Neuronal stem cell (in vitro differentiated cells): ENCODE results near the gene SHISA9.

Source experiments
- DNase-seq: peaks from one replicate; pipeline ENCODE4 v3.0.0-alpha.2; 2013; ENCODE audit warnings: low spot score
- H2AFZ ChIP-seq: one replicate; pipeline ENCODE4 v1.6.1; 2013; ENCODE audit warnings: mild to moderate bottlenecking, low read length, inconsistent platforms
- H2AK5ac ChIP-seq: 2 replicates; pipeline ENCODE4 v1.6.1; 2013; ENCODE audit warnings: low read depth, mild to moderate bottlenecking, inconsistent platforms, low read length, moderate library complexity, mixed read lengths
- H2BK120ac ChIP-seq: 2 replicates; pipeline ENCODE4 v1.6.1; 2013; ENCODE audit warnings: low read depth, mild to moderate bottlenecking, inconsistent platforms, low read length, moderate library complexity, mixed read lengths
- H2BK12ac ChIP-seq: one replicate; pipeline ENCODE4 v1.6.1; 2013; ENCODE audit warnings: low read length, inconsistent platforms
- H2BK15ac ChIP-seq: 2 replicates; pipeline ENCODE4 v1.6.1; 2013; ENCODE audit warnings: mild to moderate bottlenecking, low read length, inconsistent platforms, mixed read lengths
- H2BK5ac ChIP-seq: one replicate; pipeline ENCODE4 v1.6.1; 2013; ENCODE audit warnings: inconsistent platforms, mild to moderate bottlenecking, low read length, moderate library complexity
- H3K14ac ChIP-seq: one replicate; pipeline ENCODE4 v1.6.1; 2013; ENCODE audit warnings: low read length, inconsistent platforms
- H3K18ac ChIP-seq: 2 replicates; pipeline ENCODE4 v1.6.1; 2013; ENCODE audit warnings: low read length, inconsistent platforms
- H3K23ac ChIP-seq: 2 replicates; pipeline ENCODE4 v1.6.1; 2013; ENCODE audit warnings: low read depth, mild to moderate bottlenecking, mixed read lengths, low read length, inconsistent platforms; ENCODE audit not compliant: poor library complexity
- H3K27ac ChIP-seq: replicated peaks from 3 replicates; pipeline ENCODE4 v1.5.1; 2013; ENCODE audit warnings: low read length, inconsistent platforms
- H3K27me3 ChIP-seq, 3 experiments: 2 replicates each; pipeline ENCODE4 v1.6.1; 2013; ENCODE audit warnings: low read length in 3 of 3, mild to moderate bottlenecking in 2 of 3, inconsistent platforms in 1 of 3, low read depth in 1 of 3, mixed read lengths in 1 of 3, moderate library complexity in 1 of 3; ENCODE audit not compliant: control insufficient read depth in 3 of 3, insufficient read depth in 3 of 3
- H3K36me3 ChIP-seq, 2 donors: replicated peaks in 1 of 2; 2 replicates each; pipeline ENCODE4 v1.6.1; 2013; ENCODE audit warnings: low read length in 2 of 2; ENCODE audit not compliant: control insufficient read depth in 2 of 2, insufficient read depth in 2 of 2
- H3K4ac ChIP-seq: 2 replicates; pipeline ENCODE4 v1.6.1; 2013; ENCODE audit warnings: inconsistent platforms, mild to moderate bottlenecking, low read length, moderate library complexity
- H3K4me1 ChIP-seq, 2 donors: 1 replicate in 1 of 2; 2 replicates in 1 of 2; pipeline ENCODE4 v1.6.1; 2013; ENCODE audit warnings: low read length in 2 of 2, low read depth in 1 of 2; ENCODE audit not compliant: control insufficient read depth in 2 of 2, insufficient read depth in 1 of 2
- H3K4me2 ChIP-seq: one replicate; pipeline ENCODE4 v1.6.1; 2013; ENCODE audit warnings: mild to moderate bottlenecking, low read length, inconsistent platforms; ENCODE audit not compliant: insufficient read depth, poor library complexity, severe bottlenecking
- H3K4me3 ChIP-seq, 2 donors: 2 replicates each; pipeline ENCODE4 v1.5.1; 2013; ENCODE audit warnings: low read length in 2 of 2, mild to moderate bottlenecking in 2 of 2, inconsistent platforms in 1 of 2, moderate library complexity in 1 of 2
- H3K79me1 ChIP-seq: one replicate; pipeline ENCODE4 v1.6.1; 2013; ENCODE audit warnings: low read depth, mild to moderate bottlenecking, inconsistent platforms, low read length, moderate library complexity
- H3K9ac ChIP-seq: one replicate; pipeline ENCODE4 v1.6.1; 2013; ENCODE audit warnings: mild to moderate bottlenecking, low read depth, low read length, inconsistent platforms; ENCODE audit not compliant: poor library complexity
- H3K9me3 ChIP-seq, 2 donors: replicated peaks in 1 of 2; 2 replicates each; pipeline versions ENCODE3 to v1.6.1; 2013; ENCODE audit warnings: low read length in 2 of 2, mild to moderate bottlenecking in 2 of 2, inconsistent platforms in 1 of 2, low read depth in 1 of 2, mixed read lengths in 1 of 2, moderate library complexity in 1 of 2; ENCODE audit not compliant: control insufficient read depth in 2 of 2, insufficient read depth in 1 of 2
- H4K8ac ChIP-seq: one replicate; pipeline ENCODE4 v1.6.1; 2013; ENCODE audit warnings: low read depth, mild to moderate bottlenecking, inconsistent platforms, low read length, moderate library complexity
- H4K91ac ChIP-seq: one replicate; pipeline ENCODE4 v1.6.1; 2013; ENCODE audit warnings: low read length, low read depth, mild to moderate bottlenecking, inconsistent platforms; ENCODE audit not compliant: poor library complexity
- WGBS, 2 donors: extraction: QIAGEN DNeasy Blood & Tissue Kit; methylation state at CpG; one replicate each; pipeline ENCODE4 v1.1.7; 2013; ENCODE audit warnings: missing lambda C conversion rate in 2 of 2, mixed read lengths in 1 of 2; ENCODE audit not compliant: insufficient read length in 2 of 2, insufficient replicate concordance in 1 of 2; ENCODE audit errors: extremely low coverage in 2 of 2; 5-methylcytosine and 5-hydroxymethylcytosine counted together

Gene SHISA9

GRCh38 chr16:13203725-13204124 is 302.3 kb downstream of the SHISA9 start:
- no peak overlapping the region for H3K9ac ChIP-seq
- no peak overlapping the region for H2BK120ac ChIP-seq
- no peaks in the 10 kb centered on the region for H3K27me3 ChIP-seq
- no peak overlapping the region for H2AFZ ChIP-seq
- H2AK5ac ChIP-seq = no peak overlapping the region
- H3K14ac ChIP-seq = no peak overlapping the region
- H3K18ac ChIP-seq = no peak overlapping the region
- H2BK5ac ChIP-seq = no peak overlapping the region
- no peak overlapping the region for H2BK15ac ChIP-seq
- no peak for DNase-seq
- H3K4ac ChIP-seq = no peak overlapping the region
- H4K91ac ChIP-seq = no peak overlapping the region
- H3K27ac ChIP-seq = no peak overlapping the region
- H3K4me1 ChIP-seq = no peaks in the 10 kb centered on the region
- H2BK12ac ChIP-seq = no peak overlapping the region
- H3K4me3 ChIP-seq = no peak overlapping the region
- no peaks in the 10 kb centered on the region for H3K9me3 ChIP-seq
- no peak overlapping the region for H3K23ac ChIP-seq
- no peak overlapping the region for H4K8ac ChIP-seq
- no peaks in the 10 kb centered on the region for H3K79me1 ChIP-seq
- no peaks in the 10 kb centered on the region for H3K36me3 ChIP-seq
- H3K4me2 ChIP-seq = no peak overlapping the region

- Histone ChIP-seq H3K27me3 (no peaks in the 10 kb centered on the region), H3K4ac (no peak overlapping the region), H3K4me3 (no peak overlapping the region), H2AK5ac (no peak overlapping the region), H4K91ac (no peak overlapping the region), H3K18ac (no peak overlapping the region), H2AFZ (no peak overlapping the region), H3K36me3 (no peaks in the 10 kb centered on the region), H3K4me2 (no peak overlapping the region), H3K4me1 (no peaks in the 10 kb centered on the region), H2BK120ac (no peak overlapping the region), H3K9me3 (no peaks in the 10 kb centered on the region), H3K27ac (no peak overlapping the region), H2BK5ac (no peak overlapping the region), H3K79me1 (no peaks in the 10 kb centered on the region), H3K23ac (no peak overlapping the region), H3K9ac (no peak overlapping the region), H2BK15ac (no peak overlapping the region), H2BK12ac (no peak overlapping the region), H3K14ac (no peak overlapping the region), H4K8ac (no peak overlapping the region)
- DNase-seq = no peak
These were observed 304.0 kb downstream of the SHISA9 start for GRCh38 chr16:13205352-13205751.

GRCh38 chr16:13206606-13207005 is 305.2 kb downstream of the SHISA9 start:
- H3K9me3 ChIP-seq = no peaks in the 10 kb centered on the region
- no peak overlapping the region for H2AK5ac ChIP-seq
- H3K4ac ChIP-seq = no peak overlapping the region
- H2BK120ac ChIP-seq = no peak overlapping the region
- H3K36me3 ChIP-seq = no peaks in the 10 kb centered on the region
- H3K27ac ChIP-seq = no peak overlapping the region
- H2BK12ac ChIP-seq = no peak overlapping the region
- no peak overlapping the region for H3K4me2 ChIP-seq
- no peak overlapping the region for H2AFZ ChIP-seq
- no CpG with 5 or more reads among the region's 4 CpGs for WGBS, 2 donors
- no peaks in the 10 kb centered on the region for H3K79me1 ChIP-seq
- no peak overlapping the region for H3K9ac ChIP-seq
- no peak overlapping the region for H3K23ac ChIP-seq
- no peak overlapping the region for H4K91ac ChIP-seq
- no peak for DNase-seq
- no peaks in the 10 kb centered on the region for H3K4me1 ChIP-seq
- no peak overlapping the region for H2BK5ac ChIP-seq
- H3K27me3 ChIP-seq = no peaks in the 10 kb centered on the region
- no peak overlapping the region for H3K4me3 ChIP-seq
- no peak overlapping the region for H4K8ac ChIP-seq
- H3K14ac ChIP-seq = no peak overlapping the region
- no peak overlapping the region for H3K18ac ChIP-seq
- H2BK15ac ChIP-seq = no peak overlapping the region

- Histone ChIP-seq H3K79me1 (no peaks in the 10 kb centered on the region), H3K27me3 (no peaks in the 10 kb centered on the region), H3K27ac (no peak overlapping the region)
These were observed 305.8 kb downstream of the SHISA9 start for GRCh38 chr16:13207151-13207550.

More at GRCh38 chr16:13207151-13207550, 305.8 kb downstream of the SHISA9 start:
- H2BK15ac ChIP-seq = no peak overlapping the region
- no peak overlapping the region for H4K91ac ChIP-seq
- H3K4me2 ChIP-seq = no peak overlapping the region
- no peak overlapping the region for H3K23ac ChIP-seq
- no peak overlapping the region for H4K8ac ChIP-seq
- no peaks in the 10 kb centered on the region for H3K4me1 ChIP-seq
- no peaks in the 10 kb centered on the region for H3K9me3 ChIP-seq
- no peak overlapping the region for H2AFZ ChIP-seq
- no peak overlapping the region for H2BK120ac ChIP-seq
- H2BK12ac ChIP-seq = no peak overlapping the region
- H2BK5ac ChIP-seq = no peak overlapping the region
- no peaks in the 10 kb centered on the region for H3K36me3 ChIP-seq
- H3K18ac ChIP-seq = no peak overlapping the region
- no peak overlapping the region for H3K14ac ChIP-seq
- no CpG with 5 or more reads among the region's 5 CpGs for WGBS, 2 donors
- H3K4ac ChIP-seq = no peak overlapping the region
- H3K4me3 ChIP-seq = no peak overlapping the region
- DNase-seq = no peak
- no peak overlapping the region for H3K9ac ChIP-seq
- no peak overlapping the region for H2AK5ac ChIP-seq
